IPS-20b (cell line): ENCODE measurements around the gene KDM2B.

Source experiments
- H3K27ac ChIP-seq: one replicate; pipeline ENCODE4 v1.5.1; 2013; ENCODE audit warnings: low read length
- H3K27me3 ChIP-seq: 2 replicates; pipeline ENCODE4 v1.6.1; 2013; ENCODE audit warnings: mild to moderate bottlenecking, low read length, inconsistent platforms; ENCODE audit not compliant: insufficient read depth
- H3K36me3 ChIP-seq: 2 replicates; pipeline ENCODE4 v1.6.1; 2013; ENCODE audit warnings: low read depth, mild to moderate bottlenecking, inconsistent platforms, low read length, moderate library complexity; ENCODE audit not compliant: insufficient read depth
- H3K4me1 ChIP-seq: 2 replicates; pipeline ENCODE4 v1.6.1; 2013; ENCODE audit warnings: mild to moderate bottlenecking, control low read depth, inconsistent platforms, low read length, moderate library complexity; ENCODE audit not compliant: insufficient read depth
- H3K4me3 ChIP-seq: 2 replicates; pipeline ENCODE4 v1.5.1; 2013; ENCODE audit warnings: mild to moderate bottlenecking, low read length, inconsistent platforms
- H3K9ac ChIP-seq: 2 replicates; pipeline ENCODE4 v1.6.1; 2013; ENCODE audit warnings: low read depth, mild to moderate bottlenecking, inconsistent platforms, low read length, moderate library complexity
- H3K9me3 ChIP-seq: 2 replicates; pipeline ENCODE4 v1.6.1; 2013; ENCODE audit warnings: mild to moderate bottlenecking, low read depth, low read length, inconsistent platforms; ENCODE audit not compliant: insufficient read depth

KDM2B gene

DNA sequence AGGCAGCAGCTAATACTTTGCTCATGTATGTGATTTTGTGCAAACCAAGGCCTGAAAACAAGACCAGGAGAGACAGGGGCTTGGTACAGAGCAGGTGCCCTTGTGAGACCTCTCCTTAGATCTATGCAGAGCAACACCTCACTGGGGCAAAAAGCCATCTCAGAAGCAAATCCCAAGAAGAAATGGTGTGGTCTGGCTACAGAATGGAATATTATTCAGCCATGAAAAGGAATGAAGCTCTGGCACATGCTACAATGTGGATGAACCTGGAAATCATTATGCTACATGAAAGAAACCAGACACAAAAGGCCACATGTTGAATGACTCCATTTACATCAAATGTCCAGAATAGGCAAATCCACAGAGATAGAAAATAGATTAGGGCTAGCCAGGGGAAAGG, 61.6 kb downstream of the KDM2B start:
- Histone ChIP-seq H3K9me3 (no peaks in the 10 kb centered on the region; the same call in 1 of the 2 replicates), H3K36me3 (peaks cover 72% of the 10 kb centered on the region), H3K4me3 (no peak overlapping the region), H3K27ac (no peak overlapping the region), H3K9ac (no peak overlapping the region), H3K27me3 (no peaks in the 10 kb centered on the region), H3K4me1 (no peaks in the 10 kb centered on the region; the same call in 1 of the 2 replicates)

DNA sequence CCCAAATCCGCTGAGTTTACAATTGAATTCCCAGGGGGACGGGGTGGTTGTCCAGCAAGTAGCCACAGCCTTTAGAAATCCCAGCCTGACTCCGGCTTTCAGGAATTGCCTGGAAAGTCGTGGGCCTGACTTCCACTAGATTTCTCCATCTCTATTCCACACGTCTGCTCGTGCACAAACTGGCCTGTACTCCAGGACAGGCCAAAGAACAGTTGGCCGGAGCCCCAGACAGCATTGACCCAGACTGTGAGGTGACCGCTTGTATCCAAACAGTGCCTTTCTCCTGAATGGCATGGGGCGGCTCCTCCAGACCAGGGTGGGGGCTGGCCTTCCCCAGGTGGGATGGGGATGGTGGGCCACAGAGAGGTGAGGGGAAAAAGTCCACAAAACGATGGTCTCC, 62.2 kb downstream of the KDM2B start:
- no peaks in the 10 kb centered on the region for H3K27me3 ChIP-seq
- H3K36me3 ChIP-seq, result peaks cover 66% of the 10 kb centered on the region
- H3K27ac ChIP-seq, result no peak overlapping the region
- H3K9me3 ChIP-seq, result no peaks in the 10 kb centered on the region; the same call in 1 of the 2 replicates
- H3K4me3 ChIP-seq, result no peak overlapping the region
- no peaks in the 10 kb centered on the region; the same call in 1 of the 2 replicates for H3K4me1 ChIP-seq
- H3K9ac ChIP-seq, result no peak overlapping the region

DNA sequence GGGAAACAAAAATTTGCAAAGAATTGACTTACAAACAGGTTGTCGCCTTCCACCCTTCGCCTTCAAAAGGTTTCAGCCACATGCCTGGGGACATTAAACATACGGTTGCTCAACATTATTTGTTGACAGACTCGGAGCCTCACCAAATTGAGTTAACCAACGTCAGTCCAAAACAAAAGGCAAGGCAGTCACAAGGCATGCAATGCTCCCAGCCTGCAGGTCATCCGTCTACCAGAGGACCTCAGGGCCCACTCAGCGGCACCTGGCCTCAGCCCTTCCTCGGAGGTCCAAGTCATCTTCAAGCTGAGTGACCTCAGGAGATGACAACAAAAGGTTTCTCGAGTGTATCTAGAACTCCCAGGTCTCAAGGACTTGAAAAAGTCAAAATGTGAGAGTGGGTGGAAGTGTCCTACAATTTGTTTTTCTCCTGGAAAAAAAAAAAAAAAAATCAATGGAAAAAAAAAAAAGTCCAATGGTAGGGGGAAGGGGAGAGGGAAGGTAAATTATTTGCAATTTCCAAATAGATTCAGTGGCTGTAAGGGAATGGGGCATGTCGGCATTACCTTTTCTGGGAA, 64.3 kb downstream of the KDM2B start:
- no peak overlapping the region for H3K27ac ChIP-seq
- H3K36me3 ChIP-seq, result peaks cover 73% of the 10 kb centered on the region
- H3K9me3 ChIP-seq, result no peaks in the 10 kb centered on the region; the same call in 1 of the 2 replicates
- H3K4me1 ChIP-seq, result no peaks in the 10 kb centered on the region; the same call in 1 of the 2 replicates
- no peak overlapping the region for H3K9ac ChIP-seq
- H3K27me3 ChIP-seq, result no peaks in the 10 kb centered on the region
- H3K4me3 ChIP-seq, result no peak overlapping the region

DNA sequence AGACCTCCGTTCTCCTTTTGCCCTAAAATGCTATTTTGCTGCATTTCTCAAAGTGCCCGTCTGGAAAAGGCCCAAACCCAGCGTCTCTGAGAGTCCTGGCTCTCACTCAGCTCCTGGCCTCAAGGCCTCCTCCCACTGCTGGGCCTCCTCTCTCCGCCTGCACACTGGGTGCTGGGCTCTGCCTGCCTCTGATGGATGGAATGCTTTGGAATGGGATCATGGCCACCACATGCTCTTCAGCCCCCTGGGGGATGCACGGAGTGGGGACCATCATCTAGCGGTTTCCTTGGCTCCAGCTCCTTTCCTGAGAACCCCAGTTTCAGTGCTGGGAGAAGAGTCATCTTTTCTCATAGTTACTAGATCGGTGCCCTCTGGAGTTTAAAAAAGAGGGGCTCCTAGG, 65.2 kb downstream of the KDM2B start:
- Histone ChIP-seq H3K4me1 (no peaks in the 10 kb centered on the region; the same call in 1 of the 2 replicates), H3K36me3 (peaks cover 72% of the 10 kb centered on the region), H3K9ac (no peak overlapping the region), H3K9me3 (no peaks in the 10 kb centered on the region; the same call in 1 of the 2 replicates), H3K27me3 (no peaks in the 10 kb centered on the region), H3K4me3 (no peak overlapping the region), H3K27ac (no peak overlapping the region)

DNA sequence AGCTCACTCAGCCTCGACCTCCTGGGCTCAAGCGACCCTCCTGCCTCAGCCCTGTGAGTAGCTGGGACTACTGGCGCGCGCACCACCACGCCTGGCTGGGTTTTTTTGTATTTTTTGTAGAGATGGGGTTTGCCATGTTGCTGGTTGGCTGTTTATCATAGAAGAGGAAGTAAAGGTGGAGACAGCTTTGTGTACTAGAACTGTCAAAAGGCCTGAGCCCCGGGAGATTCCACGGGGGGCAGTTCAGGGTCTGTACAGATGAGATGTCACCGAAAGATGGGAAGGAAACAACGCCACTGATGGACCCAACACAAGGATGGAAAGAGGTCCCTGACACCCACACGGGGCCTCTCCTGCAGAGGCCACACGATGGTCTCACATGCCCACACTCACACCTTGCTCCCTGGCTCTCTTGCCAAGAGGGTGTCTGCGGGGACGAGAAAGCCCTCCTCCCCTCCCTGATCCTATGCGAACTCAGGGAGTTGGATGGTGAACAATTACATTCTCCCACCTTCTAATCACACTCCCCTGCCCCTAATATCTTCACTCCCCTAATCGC, 66.6 kb downstream of the KDM2B start:
- peaks cover 70% of the 10 kb centered on the region for H3K36me3 ChIP-seq
- no peaks in the 10 kb centered on the region; the same call in 1 of the 2 replicates for H3K9me3 ChIP-seq
- no peaks in the 10 kb centered on the region for H3K27me3 ChIP-seq
- H3K9ac ChIP-seq, result no peak overlapping the region
- H3K27ac ChIP-seq, result no peak overlapping the region
- no peak overlapping the region for H3K4me3 ChIP-seq
- H3K4me1 ChIP-seq, result no peaks in the 10 kb centered on the region; the same call in 1 of the 2 replicates

DNA sequence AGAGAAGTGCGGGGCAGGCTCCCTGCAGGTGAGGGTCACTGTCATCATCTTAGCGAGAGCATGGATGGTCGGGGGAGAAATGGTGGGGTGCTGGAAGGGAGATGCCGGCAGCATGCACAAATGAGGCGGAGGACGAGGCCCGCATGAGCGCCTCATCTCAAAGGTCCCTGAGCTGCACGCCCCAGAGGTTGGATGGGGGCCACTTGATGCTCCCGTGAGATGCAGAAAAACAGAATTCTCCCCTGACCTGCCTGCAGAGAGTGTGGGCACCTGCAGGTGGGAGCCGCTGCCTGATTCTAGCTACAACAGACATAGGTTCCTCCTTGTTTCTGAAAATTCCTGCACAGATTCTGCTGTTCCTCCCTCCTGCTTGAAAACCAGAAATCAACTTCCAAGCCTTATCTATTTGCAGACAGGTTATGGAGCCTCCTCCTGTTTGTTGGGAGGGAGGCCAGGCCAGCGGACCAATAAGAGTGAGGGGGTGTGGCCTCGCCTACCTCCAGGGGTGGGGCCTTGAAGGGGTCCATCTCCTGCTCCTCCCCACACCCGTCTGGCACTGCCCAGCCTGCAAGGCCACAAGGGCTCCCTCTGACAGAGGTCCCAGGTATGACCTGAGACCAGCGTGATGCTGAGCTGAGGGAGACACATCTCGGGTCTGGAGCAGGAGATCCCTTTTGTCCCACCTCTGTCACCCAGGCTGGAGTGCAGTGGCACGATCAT, 67.2 kb downstream of the KDM2B start:
- peaks cover 71% of the 10 kb centered on the region for H3K36me3 ChIP-seq
- no peak overlapping the region for H3K9ac ChIP-seq
- no peaks in the 10 kb centered on the region for H3K27me3 ChIP-seq
- H3K9me3 ChIP-seq, result no peaks in the 10 kb centered on the region; the same call in 1 of the 2 replicates
- no peak overlapping the region for H3K27ac ChIP-seq
- no peak overlapping the region for H3K4me3 ChIP-seq
- H3K4me1 ChIP-seq, result no peaks in the 10 kb centered on the region; the same call in 1 of the 2 replicates

DNA sequence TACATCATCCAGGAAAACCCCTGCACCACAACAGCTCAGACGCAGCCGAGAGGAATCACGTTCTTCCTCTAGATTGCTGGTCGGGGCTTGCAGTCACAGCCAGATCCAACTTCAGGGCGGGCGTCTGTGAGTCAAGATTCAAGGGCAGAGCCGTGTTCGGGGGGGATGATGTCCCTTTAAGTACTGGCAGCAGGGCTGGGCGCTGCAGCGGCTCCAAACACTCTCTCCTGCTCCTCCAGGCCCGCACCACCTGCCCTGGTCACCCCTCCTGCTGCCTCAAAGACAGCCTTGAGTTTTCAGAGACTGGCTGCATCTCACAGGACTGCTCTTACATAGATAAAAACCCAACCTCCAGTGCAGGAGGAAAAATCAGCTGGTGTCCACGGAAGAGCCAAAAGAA, 68.3 kb downstream of the KDM2B start:
- no peaks in the 10 kb centered on the region; the same call in 1 of the 2 replicates for H3K9me3 ChIP-seq
- no peak overlapping the region for H3K9ac ChIP-seq
- H3K27ac ChIP-seq, result no peak overlapping the region
- no peak overlapping the region for H3K4me3 ChIP-seq
- no peaks in the 10 kb centered on the region; the same call in 1 of the 2 replicates for H3K4me1 ChIP-seq
- peaks cover 75% of the 10 kb centered on the region for H3K36me3 ChIP-seq
- no peaks in the 10 kb centered on the region for H3K27me3 ChIP-seq

DNA sequence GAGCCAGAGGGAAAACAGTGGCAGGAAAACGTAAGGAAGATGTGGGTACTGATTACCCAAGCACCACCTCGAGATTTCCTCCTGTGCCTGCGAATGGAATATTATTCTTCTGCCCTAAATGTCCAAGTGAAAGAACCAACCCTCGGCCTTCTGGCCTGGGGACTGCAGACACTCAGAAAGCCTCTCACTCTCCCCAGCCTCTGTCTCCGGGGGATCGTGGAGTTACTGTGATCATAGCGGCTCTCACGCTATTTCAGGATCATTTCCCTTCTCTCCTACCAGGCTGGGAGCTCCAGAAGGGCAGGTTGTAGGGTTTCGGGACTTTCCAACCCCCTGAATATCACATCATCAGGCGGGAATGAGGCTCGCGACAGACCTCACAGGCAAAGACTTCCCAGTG, 68.9 kb downstream of the KDM2B start:
- no peak overlapping the region for H3K27ac ChIP-seq
- no peaks in the 10 kb centered on the region for H3K27me3 ChIP-seq
- no peaks in the 10 kb centered on the region; the same call in 1 of the 2 replicates for H3K4me1 ChIP-seq
- no peak overlapping the region for H3K4me3 ChIP-seq
- peaks cover 78% of the 10 kb centered on the region for H3K36me3 ChIP-seq
- no peak overlapping the region for H3K9ac ChIP-seq
- no peaks in the 10 kb centered on the region; the same call in 1 of the 2 replicates for H3K9me3 ChIP-seq

DNA sequence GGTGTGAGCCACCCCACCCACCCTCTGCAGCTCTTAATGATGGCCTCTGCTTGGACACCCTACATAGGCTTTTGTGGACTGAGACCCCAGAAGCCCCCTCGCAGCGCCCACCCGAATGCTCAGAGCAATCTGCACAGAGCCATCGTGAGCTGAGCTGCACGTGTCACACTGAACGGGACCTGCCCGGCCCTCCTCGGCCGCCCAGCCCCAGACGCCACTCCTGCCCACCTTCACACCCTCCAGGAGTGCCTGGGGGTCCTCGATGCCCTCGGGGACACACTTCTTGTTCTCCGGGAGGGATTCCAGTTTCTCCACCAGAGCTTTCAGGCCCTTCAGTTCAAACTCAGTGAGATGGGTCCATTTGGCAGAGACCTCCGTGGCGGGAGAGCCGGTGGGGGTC, 71.5 kb downstream of the KDM2B start:
- Histone ChIP-seq H3K27ac (no peak overlapping the region), H3K27me3 (no peaks in the 10 kb centered on the region), H3K4me3 (no peak overlapping the region), H3K36me3 (peaks cover 80% of the 10 kb centered on the region), H3K9me3 (no peaks in the 10 kb centered on the region), H3K9ac (no peak overlapping the region), H3K4me1 (no peaks in the 10 kb centered on the region)

DNA sequence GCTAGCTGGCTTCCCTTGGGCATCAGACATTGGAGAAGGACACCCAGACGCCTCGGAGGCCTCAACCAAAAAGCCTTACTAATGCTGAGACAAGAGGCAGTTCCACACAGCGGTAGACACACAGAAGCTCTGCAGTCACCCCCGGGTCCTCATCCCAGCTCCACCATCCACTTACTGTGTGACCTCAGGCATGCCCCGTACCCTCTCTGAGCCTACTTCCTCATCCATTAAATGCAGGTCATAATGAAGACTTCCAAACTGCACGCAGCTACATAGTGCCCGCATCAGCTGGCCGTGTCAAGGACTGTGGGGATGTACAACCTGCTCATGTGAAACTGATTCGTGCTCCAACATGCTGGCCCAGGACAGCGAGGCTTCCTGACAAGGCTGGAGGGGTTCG, 72.3 kb downstream of the KDM2B start:
- no peak overlapping the region for H3K27ac ChIP-seq
- peaks cover 87% of the 10 kb centered on the region for H3K36me3 ChIP-seq

DNA sequence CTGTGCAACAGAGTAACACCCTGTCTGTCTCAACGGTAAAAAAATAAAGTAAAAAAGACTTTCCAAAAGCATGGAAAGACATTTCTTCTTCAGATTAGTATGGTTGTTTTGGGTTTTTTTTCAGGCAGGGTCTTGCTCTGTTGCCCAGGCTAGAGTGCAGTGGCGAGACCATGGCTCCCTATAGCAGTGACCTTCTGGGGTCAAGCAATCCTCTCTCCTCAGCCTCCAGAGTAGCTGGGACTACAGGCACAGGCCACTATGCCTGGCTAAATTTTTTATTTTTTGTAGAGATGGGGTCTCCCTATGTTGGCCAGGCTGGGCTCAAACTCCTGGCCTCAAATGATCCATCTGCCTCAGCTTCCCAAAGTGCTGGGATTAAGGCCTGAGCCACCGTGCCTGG, 72.8 kb downstream of the KDM2B start:
- Histone ChIP-seq H3K9me3 (no peaks in the 10 kb centered on the region), H3K27ac (no peak overlapping the region), H3K4me1 (no peaks in the 10 kb centered on the region), H3K36me3 (peaks cover 87% of the 10 kb centered on the region), H3K4me3 (no peak overlapping the region), H3K27me3 (no peaks in the 10 kb centered on the region), H3K9ac (no peak overlapping the region)

More for the DNA sequence above, 72.3 kb downstream of the KDM2B start:
- Histone ChIP-seq H3K27me3 (no peaks in the 10 kb centered on the region), H3K4me3 (no peak overlapping the region), H3K9me3 (no peaks in the 10 kb centered on the region), H3K9ac (no peak overlapping the region), H3K4me1 (no peaks in the 10 kb centered on the region)

DNA sequence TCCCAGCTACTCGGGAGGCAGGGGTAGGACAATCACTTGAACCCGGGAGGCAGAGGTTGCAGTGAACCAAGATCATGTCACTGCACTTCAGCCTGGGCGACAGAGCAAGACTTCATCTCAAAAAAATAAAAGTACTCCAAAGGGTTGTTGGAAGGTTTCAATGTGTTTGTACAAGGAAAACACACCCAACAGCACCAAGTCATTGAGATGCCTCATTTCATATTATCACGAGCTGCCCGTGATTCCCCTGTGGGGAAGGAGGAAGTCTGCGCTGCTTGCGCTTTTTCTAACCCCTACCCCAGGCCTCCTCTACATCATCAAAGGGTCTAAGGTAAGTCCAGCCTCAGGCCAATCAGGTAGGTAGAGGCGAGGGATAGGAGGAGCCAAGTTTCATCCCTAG, 73.6 kb downstream of the KDM2B start:
- no peak overlapping the region for H3K9ac ChIP-seq
- H3K4me3 ChIP-seq, result no peak overlapping the region
- H3K9me3 ChIP-seq, result no peaks in the 10 kb centered on the region
- no peaks in the 10 kb centered on the region for H3K4me1 ChIP-seq
- H3K36me3 ChIP-seq, result peaks cover 82% of the 10 kb centered on the region
- H3K27ac ChIP-seq, result no peak overlapping the region
- no peaks in the 10 kb centered on the region for H3K27me3 ChIP-seq
